GF-D8 (cell line): ENCODE measurements around the gene EPHA2.

ENCODE experiments used
- DNase-seq: peaks from one replicate; lab custom pipeline; 2025; lab: John Stamatoyannopoulos, UW

Gene EPHA2

DNA sequence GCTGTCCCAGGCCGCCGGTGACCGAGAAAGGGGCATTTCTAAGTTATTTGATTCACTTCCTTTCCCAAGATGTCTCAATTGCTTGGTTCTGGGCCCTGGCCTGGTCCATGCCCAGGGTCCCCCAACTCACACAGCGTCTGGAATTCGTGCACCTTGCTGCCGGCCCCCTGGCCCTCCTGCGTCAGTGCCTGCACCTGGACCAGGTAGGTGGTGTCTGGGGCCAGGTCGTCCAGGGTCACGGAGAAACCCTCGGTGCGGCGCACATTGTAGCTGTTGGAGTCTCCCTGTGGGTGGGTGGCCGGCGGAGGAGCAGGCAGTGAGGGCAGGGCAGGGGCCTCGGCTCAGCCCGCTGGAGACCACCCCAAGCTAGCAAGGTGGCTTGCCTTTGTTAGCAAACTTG is 21.0 kb downstream of the EPHA2 start:
- no peak for DNase-seq

DNA sequence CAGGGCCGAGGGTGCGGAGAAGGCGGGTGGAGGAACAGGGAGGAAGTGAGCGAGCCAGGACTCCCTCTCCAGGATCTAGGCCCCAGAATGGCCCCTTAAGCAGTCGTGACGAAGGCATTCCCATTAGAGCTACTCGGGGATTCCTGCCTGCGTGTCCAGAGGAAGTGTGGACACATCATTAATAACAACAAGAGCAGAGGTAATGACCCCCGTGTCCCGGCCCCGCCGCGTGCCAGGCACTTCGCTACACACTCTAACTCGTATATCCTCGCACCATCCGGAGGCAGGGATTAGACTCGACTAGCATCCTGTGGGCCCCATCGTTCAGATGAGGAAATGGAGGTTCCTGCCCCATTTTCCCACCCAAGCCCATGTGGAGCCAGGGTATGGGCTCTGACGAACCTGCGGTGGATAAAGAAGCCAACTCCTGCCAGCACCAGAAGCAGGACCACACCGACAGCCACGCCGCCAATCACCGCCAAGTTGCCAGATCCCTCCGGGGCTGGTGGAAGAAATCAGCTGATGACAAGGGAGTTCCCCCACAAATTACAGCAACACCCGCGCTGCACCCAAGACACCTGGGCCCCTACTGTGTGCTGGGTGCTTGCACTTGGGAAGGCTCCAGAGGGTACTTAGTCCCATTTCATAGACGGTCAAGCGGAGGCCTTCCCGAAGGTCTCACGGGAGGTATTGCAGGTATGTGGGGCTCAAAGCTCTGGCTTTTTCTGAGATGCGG is 21.6 kb downstream of the EPHA2 start:
- DNase-seq, result no peak

DNA sequence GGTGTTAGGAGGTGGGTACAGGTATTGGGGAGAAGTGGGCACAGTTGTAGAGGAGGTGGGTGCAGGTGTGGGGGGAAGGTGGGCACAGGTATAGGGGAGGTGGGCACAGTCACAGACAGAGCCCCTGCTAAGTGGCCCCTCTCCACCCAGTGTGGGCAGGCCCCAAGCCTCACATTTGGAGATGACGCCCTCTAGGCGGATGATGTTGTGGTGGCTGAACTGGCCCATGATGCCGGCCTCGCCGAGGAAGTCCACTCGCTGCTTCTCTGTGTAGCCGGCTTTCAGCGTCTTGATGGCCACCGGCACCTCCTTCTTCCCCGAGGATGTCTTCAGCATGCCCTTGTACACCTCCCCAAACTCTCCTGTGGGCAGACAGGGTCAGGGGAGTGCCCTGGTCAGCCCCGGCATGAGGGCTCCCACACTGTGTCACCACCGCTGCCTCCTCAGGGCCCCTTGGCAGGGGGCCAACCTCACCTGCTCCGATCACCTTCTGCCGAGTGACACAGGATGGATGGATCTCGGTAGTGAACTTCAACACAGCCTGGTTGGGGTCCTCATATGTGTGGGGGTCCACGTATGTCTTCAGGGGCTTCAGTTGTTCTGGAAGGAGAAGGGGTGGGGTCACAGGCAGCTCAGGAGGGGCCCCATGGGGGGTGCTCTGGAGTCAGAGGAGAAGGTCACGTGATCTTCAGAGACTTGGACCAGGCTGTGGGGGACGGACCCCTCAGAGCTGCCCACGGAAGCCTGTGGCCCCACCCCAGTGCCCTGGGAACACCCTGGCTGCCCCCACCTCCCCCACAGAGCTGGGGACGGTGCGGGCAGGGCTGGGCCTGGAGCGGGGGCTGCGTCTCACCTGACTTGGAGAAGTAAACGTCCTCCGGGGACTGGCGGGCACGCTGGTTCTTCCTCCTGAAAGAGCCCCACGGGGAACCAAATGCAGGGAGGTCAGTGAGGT is 22.6 kb downstream of the EPHA2 start:
- DNase-seq, result no peak

DNA sequence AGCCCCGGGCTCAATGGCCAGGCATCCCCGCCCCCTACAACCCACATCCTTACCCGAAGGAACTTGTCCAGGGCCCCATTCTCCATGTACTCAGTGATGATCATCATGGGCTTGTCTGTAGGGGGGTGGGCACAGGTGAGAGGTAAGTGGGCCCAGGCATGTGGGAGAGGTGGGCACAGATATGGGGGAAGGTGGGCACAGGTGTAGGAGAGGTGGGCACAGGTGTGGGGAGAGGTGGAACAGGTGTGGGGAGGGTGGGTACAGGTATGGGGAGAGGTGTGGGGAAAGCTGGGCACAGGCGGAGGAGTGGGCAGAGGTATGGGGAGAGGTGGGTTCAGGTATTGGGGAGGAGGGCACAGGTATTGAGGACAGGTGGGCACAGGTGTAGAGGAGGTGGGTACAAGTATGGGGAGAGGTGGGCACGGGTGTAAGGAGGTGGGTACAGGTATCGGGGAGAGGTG is 23.5 kb downstream of the EPHA2 start:
- DNase-seq, result no peak

DNA sequence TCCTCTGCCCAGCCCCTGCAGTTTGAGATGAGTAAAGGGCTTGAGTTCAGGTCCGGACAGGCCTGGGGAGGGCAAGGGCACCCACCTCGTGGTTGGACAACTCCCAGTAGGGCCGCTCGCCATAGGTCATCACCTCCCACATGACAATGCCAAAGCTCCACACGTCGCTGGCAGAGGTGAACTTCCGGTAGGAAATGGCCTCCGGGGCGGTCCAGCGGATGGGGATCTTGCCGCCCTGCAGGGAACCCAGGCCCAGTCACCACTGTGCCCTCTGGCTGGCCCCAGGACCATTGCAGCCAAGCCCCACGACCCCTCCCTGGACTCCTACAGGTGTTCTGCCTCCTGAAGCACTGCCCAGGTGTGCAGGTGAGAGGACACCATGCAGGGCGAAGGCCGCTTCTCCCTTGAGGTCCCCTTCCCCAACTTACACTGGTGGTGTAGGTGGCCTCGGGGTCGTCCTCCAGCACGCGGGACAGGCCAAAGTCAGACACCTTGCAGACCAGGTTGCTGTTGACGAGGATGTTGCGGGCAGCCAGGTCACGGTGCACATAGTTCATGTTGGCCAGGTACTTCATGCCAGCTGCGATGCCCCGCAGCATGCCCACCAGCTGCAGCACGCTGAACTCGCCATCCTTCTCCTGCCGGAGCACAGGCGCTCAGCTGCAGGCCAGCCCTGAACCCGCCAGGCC is 24.1 kb downstream of the EPHA2 start:
- DNase-seq, result no peak

DNA sequence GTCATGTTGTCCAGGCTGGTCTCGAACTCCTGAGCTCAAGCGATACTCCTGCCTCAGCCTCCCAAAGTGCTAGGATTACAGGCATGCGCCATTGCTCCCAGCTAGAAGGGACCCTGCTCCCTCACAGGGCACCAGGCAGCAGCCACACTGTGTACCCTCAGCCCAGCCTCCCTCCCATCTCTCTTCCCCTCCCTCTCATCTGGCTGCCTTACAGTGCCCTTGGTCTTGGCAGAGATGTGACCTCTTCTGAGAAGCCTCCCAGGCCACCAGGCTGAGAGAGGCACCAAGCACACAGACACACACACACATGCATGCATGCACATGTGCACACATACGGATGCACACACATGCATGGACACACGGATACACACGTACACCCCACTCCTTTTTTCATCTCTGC is 25.0 kb downstream of the EPHA2 start:
- no peak for DNase-seq

DNA sequence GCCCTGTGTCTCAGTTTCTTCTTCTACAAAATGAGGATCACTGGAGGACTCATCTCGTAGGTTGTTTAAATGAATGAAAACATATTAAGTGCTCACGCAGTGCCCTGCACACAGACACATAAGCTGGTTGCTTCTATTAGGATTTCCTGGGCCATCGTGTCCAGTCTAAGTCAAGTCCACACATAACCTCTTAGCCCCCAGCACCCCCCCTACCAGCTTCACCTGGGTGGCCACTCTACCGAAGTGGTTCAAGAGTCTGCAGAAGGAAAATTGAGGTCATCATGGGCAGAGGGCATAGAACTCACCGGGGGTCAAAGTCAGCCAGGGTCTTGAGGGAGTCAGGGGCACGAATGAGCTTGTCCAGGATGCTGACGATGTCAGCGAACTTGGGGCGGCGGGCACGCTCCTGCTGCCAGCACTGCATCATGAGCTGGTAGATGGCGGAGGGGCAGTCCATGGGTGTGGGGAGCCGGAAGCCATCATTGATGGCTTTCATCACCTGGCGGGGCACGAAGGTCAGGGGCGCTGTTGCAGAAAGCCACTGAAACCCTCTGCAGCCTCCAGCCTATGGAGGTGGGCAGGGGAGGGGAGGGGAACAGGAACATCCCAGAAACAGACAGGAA is 25.8 kb downstream of the EPHA2 start:
- DNase-seq, result no peak

DNA sequence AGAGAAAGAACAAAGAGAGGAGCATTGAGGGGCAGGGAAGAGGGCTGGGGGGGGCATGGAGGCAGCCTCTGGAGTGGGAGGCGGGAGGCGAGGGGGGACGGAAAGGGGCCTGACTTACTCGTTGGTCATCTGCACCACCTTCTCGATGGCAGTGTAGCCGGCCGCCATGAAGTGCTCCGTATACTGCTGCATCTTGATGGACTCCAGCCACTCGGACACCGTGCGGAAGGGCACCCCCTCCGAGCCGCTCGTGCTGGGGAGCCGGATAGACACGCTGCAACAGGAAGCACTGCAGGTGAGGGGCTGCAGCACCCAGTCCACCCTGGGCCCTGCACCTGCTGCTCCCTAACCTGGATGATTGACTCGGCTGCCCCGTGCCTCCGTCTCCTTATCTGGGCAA is 26.6 kb downstream of the EPHA2 start:
- no peak for DNase-seq

DNA sequence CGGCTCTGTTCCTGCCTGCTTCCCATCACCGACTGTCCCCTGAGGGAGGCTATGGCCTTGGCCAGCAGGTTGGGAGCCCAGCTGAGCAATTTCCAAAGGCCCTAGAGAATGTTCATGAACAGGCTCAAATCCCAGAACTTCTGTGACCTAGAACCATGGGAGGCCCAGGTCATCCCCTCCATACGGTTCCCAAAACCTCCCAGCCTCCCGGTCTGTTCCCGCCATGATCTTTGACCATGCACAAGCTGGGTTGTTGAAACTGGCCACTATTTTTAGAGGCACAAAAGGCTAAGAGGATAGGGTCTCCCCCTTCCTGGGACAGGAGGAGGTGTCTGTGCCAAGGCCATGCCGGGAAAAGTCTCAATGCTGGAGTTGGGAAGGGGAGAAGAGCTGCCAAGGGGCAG is 27.5 kb downstream of the EPHA2 start:
- DNase-seq, result no peak

DNA sequence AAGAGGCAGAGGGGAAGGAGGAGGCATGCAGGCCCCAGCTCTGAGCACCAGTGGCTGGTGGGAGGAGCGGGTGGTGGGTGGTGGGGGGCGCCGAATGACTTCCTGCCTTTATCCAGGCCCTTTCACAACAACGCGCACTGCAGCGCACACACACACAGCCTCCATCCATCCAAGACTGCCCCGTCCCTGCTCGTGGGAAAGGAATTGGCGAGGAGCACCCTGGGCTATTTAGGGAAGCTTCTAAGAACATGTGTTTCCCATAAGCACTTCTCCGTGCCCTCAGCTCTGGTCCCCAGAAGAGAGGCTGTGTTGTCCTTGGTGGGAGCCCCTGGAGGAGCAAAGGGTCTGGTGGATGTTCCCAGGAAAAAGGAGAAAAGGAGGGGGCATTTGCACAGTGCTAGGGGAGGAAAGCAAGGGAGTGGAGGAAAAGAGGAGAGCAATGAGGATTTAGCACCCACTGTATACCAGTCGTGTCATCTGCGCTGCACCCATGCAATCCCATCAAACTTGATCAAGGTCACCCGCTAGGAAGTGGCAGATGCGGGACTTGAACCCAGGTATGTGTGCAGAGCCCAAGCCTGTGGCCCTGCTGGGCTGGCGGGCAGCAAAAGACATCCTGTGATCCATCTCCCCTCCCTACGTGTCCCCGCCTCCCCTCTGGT is 28.1 kb downstream of the EPHA2 start:
- DNase-seq, result no peak

DNA sequence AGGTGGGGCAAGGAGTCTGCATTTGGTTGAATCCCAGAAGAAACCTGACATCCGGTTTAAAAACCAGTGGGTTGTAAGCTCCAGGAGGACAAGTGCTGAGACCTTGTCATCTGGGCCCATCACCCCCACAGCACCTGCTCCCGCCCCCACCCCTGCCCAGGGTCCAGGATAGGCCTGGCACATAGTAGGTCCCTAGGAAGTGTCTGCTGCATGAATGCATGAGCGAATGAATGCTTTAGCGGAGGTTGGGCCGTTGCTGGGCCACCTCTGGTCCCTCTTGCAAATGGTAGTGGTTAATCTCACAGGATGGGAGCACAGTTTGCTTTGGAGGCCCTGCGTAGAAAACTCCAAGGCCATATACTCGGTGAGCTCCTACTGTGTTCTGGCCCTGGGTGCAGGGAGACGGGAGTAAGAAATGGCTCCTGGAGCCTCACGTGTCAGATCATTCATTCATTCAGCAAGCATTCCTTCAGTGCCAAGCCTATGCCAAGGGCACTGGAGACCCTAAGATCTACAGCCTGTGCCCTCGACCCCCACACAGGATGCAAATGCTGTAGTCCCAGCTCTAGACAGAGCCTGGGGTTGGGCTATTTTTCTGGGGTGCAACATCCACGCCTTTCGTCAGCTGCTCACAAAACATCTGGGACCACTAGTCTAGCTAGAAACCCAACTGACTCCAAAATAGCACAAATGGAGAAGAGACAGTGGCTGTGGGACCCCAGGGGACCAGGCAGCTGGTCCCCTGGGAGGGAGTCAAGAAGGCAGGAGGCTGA is 28.9 kb downstream of the EPHA2 start:
- DNase-seq, result no peak

DNA sequence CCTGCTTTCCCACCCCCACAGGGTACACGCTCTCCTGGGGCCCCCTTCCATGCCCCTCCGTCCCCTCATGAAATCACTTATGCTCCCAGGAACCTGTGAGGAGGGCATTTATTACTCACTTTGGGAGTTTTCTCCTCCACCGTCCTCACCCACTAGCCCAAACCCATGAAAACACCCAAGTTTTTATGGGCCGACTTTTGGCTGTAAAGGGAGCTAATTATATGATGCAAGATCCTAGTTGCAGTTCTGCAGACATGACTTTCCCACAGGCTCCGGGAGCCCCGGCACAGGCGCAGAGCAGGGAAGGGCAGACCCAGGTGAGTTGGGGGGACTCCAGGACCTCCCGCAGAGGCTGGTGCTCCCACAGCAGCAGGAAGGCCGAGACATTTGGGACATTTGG is 29.7 kb downstream of the EPHA2 start:
- DNase-seq, result no peak

DNA sequence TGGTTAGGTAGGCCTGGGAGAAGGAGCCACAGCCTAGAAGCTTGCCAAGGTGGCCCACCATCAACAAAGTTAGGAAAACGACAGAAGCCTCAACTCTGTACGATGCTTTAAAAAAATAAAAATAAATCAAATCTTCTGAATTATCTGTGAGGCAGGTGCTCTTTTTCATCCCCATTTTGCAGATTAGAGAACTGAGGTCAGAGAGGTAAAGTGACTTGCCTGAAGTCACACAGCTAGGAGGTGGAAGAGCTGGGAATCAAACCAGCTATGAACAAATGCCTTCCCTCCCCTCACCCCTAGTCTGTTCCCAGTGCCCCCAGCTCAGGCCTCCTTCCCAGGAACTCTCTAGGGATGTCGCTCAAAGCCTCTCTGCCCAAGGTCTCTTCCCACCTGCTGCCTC is 30.4 kb downstream of the EPHA2 start:
- no peak for DNase-seq

DNA sequence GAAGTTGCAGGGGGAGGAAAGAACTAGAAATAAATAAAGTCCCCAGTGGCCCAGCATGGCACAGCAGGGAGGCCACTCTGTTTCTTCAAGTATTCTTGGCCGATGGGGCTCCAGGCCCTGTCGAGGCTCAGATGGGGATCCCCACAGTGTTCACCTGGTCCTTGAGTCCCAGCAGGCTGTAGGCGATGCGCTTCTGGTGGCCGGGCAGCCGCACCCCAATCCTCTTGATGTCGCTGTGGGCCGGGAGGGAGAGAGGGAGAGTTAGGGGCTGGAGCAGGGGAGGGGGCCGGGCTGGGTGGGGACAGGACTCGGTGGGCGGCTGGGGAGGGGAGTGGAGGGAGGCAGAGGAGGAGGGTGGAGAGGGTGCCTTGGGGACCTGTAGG is 30.8 kb downstream of the EPHA2 start:
- DNase-seq, result no peak

DNA sequence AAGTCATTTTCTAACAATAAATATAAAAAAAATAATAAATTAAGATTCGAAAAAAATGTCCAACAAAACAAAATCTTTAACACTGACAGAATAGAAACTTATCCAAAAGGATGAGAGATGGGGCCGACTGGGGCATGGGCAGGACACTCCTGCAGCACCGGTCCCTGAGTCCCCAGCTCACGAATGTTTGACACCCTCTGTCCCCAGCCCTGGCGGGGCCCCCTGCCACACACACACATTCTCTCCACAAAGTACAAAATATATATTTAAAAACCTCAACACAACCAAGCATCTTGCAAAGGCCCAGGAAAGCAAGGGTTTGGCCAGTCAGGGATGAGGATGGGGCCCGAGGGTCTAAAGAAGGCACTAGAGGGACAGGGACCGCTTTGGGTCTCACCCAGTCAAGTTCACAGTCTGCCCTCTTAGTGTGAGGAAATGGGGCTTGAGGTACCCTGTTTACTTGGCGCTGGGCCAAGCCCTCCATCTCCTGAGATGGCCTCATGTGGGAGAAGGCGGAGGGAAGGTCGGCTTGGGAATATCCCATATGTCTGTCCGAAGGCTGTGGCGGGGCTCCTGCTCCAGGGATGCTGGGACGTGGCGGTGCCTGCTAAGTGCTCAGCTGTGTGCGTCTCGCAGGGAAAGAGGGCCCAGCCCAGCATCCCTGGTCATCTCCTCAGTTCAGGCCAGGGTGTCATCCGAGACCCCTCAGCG is 31.3 kb downstream of the EPHA2 start:
- no peak for DNase-seq

DNA sequence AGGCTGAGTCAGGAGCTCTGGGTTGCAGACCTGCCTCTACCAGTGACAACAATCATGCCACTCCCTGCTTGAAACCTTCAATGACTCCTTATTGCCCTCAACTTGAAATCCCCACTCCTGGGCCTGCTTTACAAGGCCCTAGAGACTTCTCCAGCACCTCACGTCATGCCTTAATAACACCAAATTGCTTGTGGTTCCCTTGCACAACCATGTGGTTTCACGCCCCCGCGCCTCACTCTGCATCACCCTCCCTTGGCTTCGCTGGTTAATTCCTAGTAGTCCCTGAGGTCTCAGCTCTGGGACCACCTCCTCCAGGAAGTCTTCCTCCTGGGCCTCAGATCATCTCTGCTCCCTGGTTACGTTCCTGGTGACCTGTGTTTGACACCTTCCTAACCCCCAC is 33.0 kb downstream of the EPHA2 start:
- peak; percentile 76 for DNase-seq

DNA sequence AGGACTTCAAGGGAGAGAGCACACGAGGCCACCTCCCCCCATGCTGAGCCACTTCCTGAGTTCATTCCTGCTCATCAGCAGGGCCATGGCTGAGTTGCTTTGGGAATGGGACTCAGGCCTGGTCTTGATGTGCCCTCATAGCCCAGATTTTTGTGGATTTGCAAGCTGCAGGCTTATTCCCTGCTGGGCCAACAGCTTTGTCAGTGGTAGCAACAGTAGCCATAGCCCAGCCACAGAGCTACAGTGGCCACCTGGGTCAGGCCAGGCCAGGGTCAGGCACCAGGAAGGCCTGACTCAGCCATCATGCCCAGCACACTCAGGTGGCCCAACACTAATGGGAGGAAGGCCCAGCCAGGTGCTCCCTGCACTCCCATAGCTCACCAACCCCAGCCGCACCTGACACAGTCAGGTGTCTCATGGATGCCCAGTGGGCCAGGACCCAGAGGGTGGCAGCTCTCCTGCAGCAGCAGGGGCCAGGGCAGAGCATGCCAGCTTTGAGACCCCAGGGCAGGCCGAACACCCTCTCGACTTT is 33.5 kb downstream of the EPHA2 start:
- no peak for DNase-seq

DNA sequence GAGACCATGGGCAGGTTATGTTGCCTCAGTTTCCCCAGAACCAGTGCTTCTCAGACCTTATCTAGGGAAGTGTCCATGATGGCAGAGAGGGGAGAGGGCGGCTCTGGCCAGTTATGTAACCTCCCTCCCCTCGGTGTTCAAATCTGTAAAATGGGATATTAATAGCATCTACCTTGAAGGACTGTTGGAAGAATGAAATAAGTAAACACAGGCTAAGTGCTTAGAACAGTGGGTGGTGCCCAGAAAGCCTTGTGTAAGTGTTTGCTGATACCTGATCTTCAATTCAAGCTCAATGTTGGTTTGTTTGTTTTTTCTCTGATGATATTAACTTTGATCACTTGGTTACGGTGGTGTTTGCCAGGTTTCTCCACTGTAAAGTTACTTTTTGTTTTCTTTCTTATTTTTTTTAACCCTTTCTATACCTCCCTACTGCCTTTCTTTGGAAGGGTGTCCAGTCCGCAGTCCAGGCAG is 34.9 kb downstream of the EPHA2 start:
- no peak for DNase-seq

DNA sequence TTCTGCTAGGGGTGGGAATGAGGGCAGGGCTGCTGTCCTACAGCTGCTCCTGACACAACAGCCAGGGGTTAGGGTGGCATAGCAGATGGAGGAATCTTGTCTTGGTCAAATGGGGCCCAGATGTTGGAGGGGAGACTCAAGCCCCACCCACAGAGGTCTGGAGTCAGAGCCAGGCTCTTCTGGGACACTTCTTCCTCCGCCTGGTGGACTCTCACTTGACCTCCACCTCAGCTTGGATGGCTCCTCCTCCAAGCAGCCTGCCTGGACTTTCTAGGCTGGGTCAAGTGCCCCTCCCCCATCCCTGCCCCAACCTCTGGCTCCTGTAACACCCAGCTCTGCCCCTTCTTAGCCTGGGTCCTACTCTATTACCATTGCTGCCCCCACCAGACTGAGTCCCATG is 35.5 kb downstream of the EPHA2 start:
- no peak for DNase-seq

DNA sequence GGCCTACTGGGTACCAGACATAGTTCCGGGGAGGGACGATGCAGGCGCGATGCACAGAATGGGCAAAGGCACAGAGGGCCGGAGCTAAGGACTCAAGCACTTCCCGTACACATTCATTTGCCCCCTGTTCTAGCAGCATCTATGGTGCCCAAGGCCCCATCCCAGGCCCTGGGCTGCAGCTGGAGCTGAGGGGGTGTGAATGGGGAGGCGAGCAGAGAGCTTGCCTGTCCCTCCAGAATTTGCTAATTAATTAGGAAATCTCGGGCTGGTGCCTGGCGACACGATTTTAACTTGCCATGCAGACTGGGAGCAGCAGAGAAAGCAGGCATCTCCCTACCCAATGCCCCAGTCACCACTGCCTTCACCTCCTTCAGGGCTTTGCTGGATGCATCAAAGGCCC is 35.9 kb downstream of the EPHA2 start:
- DNase-seq, result no peak
